ENCODE measurements around the gene EXOSC1.

Gene EXOSC1

DNA sequence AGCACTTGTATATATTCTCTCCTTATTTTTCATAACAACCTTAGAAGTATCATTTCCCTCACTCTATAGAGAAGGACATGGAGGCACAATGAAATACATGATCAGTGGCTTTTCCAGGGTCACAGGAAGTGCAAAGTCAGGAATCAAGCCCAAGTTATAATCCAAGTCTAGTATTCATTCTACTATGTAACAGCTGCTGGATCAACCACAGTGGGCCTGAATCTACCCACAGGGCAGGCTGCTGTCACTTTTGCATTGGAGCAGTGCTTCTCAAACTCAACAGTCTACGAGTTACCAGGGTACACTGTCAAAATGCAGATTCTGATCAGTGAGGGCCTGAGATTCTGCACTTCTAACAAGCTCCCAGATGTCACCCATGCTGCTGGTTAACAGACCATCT lies 18.4 kb upstream of the EXOSC1 start:
- no peaks in the 10 kb centered on the region for H3K9me3 ChIP-seq (ENCODE audit: insufficient read depth, low read length)
- H3K4me3 ChIP-seq (ENCODE audit: insufficient read depth, low read length, poor library complexity, severe bottlenecking) = no peak overlapping the region
- no peak overlapping the region for H3K9ac ChIP-seq (ENCODE audit: low read length)
- H3K4me2 ChIP-seq (ENCODE audit: low read depth, low read length, poor library complexity, severe bottlenecking) = no peak overlapping the region
- TF ChIP-seq, protein P1, sequence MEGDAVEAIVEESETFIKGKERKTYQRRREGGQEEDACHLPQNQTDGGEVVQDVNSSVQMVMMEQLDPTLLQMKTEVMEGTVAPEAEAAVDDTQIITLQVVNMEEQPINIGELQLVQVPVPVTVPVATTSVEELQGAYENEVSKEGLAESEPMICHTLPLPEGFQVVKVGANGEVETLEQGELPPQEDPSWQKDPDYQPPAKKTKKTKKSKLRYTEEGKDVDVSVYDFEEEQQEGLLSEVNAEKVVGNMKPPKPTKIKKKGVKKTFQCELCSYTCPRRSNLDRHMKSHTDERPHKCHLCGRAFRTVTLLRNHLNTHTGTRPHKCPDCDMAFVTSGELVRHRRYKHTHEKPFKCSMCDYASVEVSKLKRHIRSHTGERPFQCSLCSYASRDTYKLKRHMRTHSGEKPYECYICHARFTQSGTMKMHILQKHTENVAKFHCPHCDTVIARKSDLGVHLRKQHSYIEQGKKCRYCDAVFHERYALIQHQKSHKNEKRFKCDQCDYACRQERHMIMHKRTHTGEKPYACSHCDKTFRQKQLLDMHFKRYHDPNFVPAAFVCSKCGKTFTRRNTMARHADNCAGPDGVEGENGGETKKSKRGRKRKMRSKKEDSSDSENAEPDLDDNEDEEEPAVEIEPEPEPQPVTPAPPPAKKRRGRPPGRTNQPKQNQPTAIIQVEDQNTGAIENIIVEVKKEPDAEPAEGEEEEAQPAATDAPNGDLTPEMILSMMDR (IDR thresholded peaks at IDR 0.05; ENCODE audit: insufficient read depth, low read length, poor library complexity, severe bottlenecking) = no peak
- no peak for TF ChIP-seq EZH2phosphoT487 (conservative IDR thresholded peaks at IDR 0.05; ENCODE audit: low read length)
- H3K79me2 ChIP-seq (ENCODE audit: insufficient read depth, low read length) = no peaks in the 10 kb centered on the region
- H3F3A ChIP-seq (ENCODE audit: insufficient read depth) = peaks cover 10% of the 10 kb centered on the region; the same call in 1 of the 2 replicates
- no peaks in the 10 kb centered on the region for H3K27me3 ChIP-seq (ENCODE audit: low read length)
- H4K20me1 ChIP-seq (ENCODE audit: low read depth, low read length) = no peaks in the 10 kb centered on the region
- peaks cover 16% of the 10 kb centered on the region; the same call in 1 of the 2 replicates for H3K36me3 ChIP-seq (ENCODE audit: low read length)
- H2AFZ ChIP-seq (ENCODE audit: low read depth, low read length, severe bottlenecking) = no peak overlapping the region
- no peak overlapping the region for H3K27ac ChIP-seq (ENCODE audit: low read depth, low read length)
- H3K9me2 ChIP-seq (replicated peaks; ENCODE audit: insufficient read depth, low read length) = no peaks in the 10 kb centered on the region

DNA sequence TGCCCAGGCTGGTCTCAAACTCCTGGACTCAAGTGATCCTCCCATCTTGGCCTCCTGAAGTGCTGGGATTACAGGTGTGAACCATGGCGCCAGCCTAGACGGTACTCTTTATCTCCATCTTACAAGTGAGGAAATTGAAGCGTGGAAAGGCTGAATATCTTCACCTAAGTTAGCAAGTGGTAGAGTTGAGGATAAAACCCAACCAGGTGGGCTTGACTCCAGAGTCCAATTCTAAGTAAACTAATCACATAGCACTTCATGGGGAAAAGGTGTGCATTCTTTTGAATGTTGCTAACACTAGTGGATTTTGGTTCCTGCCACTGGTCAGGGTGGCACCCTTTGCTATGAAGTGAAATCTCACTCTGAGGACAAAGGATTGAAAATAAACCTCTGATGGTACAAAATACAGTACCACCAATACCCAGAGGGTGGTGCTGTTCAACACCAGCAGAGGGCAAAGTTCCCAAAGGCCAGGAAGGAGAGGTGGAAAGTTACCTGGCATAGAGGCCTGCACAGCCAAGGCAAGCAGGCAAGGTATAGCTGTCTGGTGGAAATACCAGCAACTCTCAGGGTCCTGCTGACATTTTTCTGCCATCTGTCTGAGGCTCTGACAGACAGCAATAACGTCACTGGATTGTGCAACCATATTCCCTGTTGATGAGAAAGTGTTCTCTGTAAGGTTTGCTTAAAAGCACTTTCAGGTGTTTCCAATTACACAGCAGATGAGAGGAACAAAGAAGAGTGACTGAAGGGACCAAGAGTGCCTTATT lies 17.7 kb upstream of the EXOSC1 start:
- Histone ChIP-seq H3K36me3 (ENCODE audit: low read length) (peaks cover 20% of the 10 kb centered on the region; the same call in 1 of the 2 replicates), H3K4me2 (ENCODE audit: low read depth, low read length, poor library complexity, severe bottlenecking) (no peak overlapping the region), H3K9me3 (ENCODE audit: insufficient read depth, low read length) (no peaks in the 10 kb centered on the region), H3K4me3 (ENCODE audit: insufficient read depth, low read length, poor library complexity, severe bottlenecking) (no peak overlapping the region), H3K27me3 (ENCODE audit: low read length) (no peaks in the 10 kb centered on the region), H4K20me1 (ENCODE audit: low read depth, low read length) (no peaks in the 10 kb centered on the region), H2AFZ (ENCODE audit: low read depth, low read length, severe bottlenecking) (no peak overlapping the region), H3F3A (ENCODE audit: insufficient read depth) (peaks cover 10% of the 10 kb centered on the region; the same call in 1 of the 2 replicates), H3K9ac (ENCODE audit: low read length) (no peak overlapping the region), H3K9me2 (replicated peaks; ENCODE audit: insufficient read depth, low read length) (no peaks in the 10 kb centered on the region), H3K79me2 (ENCODE audit: insufficient read depth, low read length) (no peaks in the 10 kb centered on the region), H3K27ac (ENCODE audit: low read depth, low read length) (no peak overlapping the region)
- no peak for TF ChIP-seq EZH2phosphoT487 (conservative IDR thresholded peaks at IDR 0.05; ENCODE audit: low read length)
- TF ChIP-seq, protein P1 (IDR thresholded peaks at IDR 0.05; ENCODE audit: insufficient read depth, low read length, poor library complexity, severe bottlenecking) = peak; percentile 86

DNA sequence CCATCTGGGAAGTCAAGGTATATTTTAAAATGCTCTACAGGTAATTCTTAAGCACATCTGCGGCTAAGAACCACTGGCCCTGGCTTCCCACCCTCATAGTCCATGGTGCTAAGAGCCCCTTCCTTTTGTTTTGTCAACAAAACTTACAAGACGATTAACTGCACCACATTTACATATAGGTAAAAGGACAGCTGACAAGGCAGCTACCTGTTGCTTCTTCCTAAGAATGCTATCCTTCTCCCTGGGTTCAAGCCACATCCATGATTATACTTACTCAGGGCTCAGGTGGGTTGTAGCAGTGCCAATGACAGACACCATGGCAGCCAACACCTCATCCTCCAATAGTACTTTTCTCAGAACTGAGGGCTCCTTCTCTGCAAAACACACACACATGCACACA lies 16.5 kb upstream of the EXOSC1 start:
- Histone ChIP-seq H3K27ac (ENCODE audit: low read depth, low read length) (no peak overlapping the region), H3K27me3 (ENCODE audit: low read length) (no peaks in the 10 kb centered on the region), H3F3A (ENCODE audit: insufficient read depth) (peaks cover 10% of the 10 kb centered on the region; the same call in 1 of the 2 replicates), H3K9ac (ENCODE audit: low read length) (no peak overlapping the region), H3K36me3 (ENCODE audit: low read length) (peaks cover 23% of the 10 kb centered on the region; the same call in 1 of the 2 replicates), H4K20me1 (ENCODE audit: low read depth, low read length) (no peaks in the 10 kb centered on the region), H3K4me3 (ENCODE audit: insufficient read depth, low read length, poor library complexity, severe bottlenecking) (no peak overlapping the region), H2AFZ (ENCODE audit: low read depth, low read length, severe bottlenecking) (no peak overlapping the region), H3K79me2 (ENCODE audit: insufficient read depth, low read length) (no peaks in the 10 kb centered on the region), H3K9me2 (replicated peaks; ENCODE audit: insufficient read depth, low read length) (no peaks in the 10 kb centered on the region), H3K9me3 (ENCODE audit: insufficient read depth, low read length) (no peaks in the 10 kb centered on the region), H3K4me2 (ENCODE audit: low read depth, low read length, poor library complexity, severe bottlenecking) (no peak overlapping the region)
- no peak for TF ChIP-seq EZH2phosphoT487 (conservative IDR thresholded peaks at IDR 0.05; ENCODE audit: low read length)
- TF ChIP-seq, protein P1 (IDR thresholded peaks at IDR 0.05; ENCODE audit: insufficient read depth, low read length, poor library complexity, severe bottlenecking) = no peak
